ENCODE results near the gene PDE1C. TPM values are rescaled to one million over a fixed set of nuclear protein-coding genes. Genes with fewer than 3 reads are reported as not detected.

Gene PDE1C
- total and polyA plus RNA-seq, 2 experiments from 2014 or later, result 23.5 to 33.8 TPM

DNA sequence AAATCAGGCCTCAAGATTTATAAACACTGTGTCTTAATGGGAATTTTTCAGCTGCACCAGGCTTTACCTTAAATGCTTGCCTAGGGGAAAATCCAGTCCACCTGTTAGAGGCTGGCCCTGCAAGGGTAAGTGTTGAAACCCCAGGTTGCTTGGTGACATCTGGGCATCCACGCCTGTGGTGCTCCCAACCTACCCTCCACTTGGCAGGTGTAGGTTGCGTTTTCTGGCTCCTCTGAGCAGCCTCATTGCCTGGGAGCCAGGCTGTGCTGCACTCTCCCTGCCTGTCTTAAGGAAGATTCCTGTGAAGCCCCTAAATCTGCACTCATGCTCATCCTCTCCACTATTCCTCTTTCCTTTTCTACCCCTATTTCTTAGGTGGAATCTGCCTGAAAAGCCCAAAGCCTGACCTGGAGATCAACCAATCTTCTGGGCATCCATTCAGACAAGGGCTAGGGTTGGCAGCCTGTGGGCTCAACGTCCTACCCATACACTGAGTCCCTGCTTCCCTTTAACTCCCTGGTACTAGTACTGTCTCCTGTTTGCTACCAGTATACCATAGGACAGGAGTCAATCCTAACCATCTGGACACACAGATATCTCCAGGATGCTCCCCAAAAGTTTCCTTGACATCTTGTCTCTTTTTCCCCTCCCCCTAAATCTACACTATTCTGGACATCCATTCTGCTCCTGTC, 150.4 kb downstream of the PDE1C start:
- in situ Hi-C loops (cut with MboI), result no loop called here
- no peaks in the 10 kb centered on the region for H3K9me3 ChIP-seq (ENCODE audit: low read depth)
- 16 to 20% methylated on average over 3 of the region's 3 CpGs for WGBS, 2 experiments (ENCODE audit: low coverage in 1 of 2, low lambda C conversion rate in 2 of 2, missing lambda C conversion rate in 2 of 2)

DNA sequence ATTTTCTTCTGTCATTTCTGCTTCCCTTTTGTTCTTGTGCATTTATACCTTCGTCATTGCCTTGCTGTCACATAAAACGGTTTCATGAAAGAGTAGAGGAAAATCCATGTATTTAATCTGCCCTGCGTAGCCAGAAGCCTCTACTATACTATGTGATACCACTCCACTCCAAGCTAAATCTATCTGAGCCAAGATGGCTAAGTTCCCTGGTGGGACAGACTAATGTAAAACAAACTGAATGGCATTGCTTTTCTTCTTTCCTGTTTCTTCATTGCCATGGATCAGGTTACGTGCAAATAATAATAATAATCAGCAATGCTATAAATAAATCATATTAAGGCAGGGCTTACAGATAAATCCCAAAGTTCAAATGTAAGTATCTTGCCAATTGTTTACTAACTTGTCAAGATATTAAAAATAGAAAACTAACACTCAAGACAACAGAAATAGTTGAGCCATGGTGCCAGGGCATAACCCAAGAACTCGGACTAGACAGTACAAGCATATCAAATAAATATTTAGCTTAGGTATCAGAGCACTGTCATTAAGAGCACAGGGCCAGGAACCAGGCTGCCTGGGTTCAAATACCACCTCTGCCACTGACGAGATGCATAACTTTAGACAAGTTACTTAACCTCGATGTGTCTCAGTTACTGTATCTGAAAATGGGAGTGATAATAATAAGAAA, 151.4 kb downstream of the PDE1C start:
- in situ Hi-C loops (cut with MboI), result no loop called here
- Histone ChIP-seq H3K27ac (no peak overlapping the region), H3F3A (ENCODE audit: insufficient read depth) (no peaks in the 10 kb centered on the region), H3K27me3 (replicated peaks; ENCODE audit: insufficient read depth) (no peaks in the 10 kb centered on the region), H3K4me2 (ENCODE audit: unreplicated experiment) (no peak overlapping the region), H4K20me1 (ENCODE audit: insufficient read depth) (no peaks in the 10 kb centered on the region), H2AFZ (no peak overlapping the region), H3K9me3 (ENCODE audit: low read depth) (no peaks in the 10 kb centered on the region), H3K79me2 (ENCODE audit: insufficient read depth) (peaks cover 20% of the 10 kb centered on the region; the same call in 1 of the 2 replicates), H3K4me1 (ENCODE audit: insufficient read depth) (peaks cover 22% of the 10 kb centered on the region), H3K9ac (no peak overlapping the region), H3K4me3 (no peak overlapping the region), H3K36me3 (ENCODE audit: low read depth) (no peaks in the 10 kb centered on the region), H3K9me2 (ENCODE audit: insufficient read depth) (no peaks in the 10 kb centered on the region)
- WGBS, 2 experiments (ENCODE audit: low coverage in 1 of 2, low lambda C conversion rate in 2 of 2, missing lambda C conversion rate in 2 of 2), result 16 to 17% methylated on average over 7 of the region's 7 CpGs
- DNase-seq, result no peak
- no peak for TF ChIP-seq EZH2phosphoT487 (IDR thresholded peaks at IDR 0.05; ENCODE audit: insufficient read depth, low read depth)
- no peak for TF ChIP-seq EZH2 (IDR thresholded peaks at IDR 0.05; ENCODE audit: insufficient read depth, poor library complexity, severe bottlenecking)

More for the DNA sequence above, 150.4 kb downstream of the PDE1C start:
- Histone ChIP-seq H3K4me1 (ENCODE audit: insufficient read depth) (peaks cover 20% of the 10 kb centered on the region), H3K27ac (no peak overlapping the region), H3K9me2 (ENCODE audit: insufficient read depth) (no peaks in the 10 kb centered on the region), H4K20me1 (ENCODE audit: insufficient read depth) (no peaks in the 10 kb centered on the region), H3K27me3 (replicated peaks; ENCODE audit: insufficient read depth) (no peaks in the 10 kb centered on the region), H2AFZ (no peak overlapping the region), H3K79me2 (ENCODE audit: insufficient read depth) (peaks cover 17% of the 10 kb centered on the region), H3K4me2 (ENCODE audit: unreplicated experiment) (no peak overlapping the region), H3K36me3 (ENCODE audit: low read depth) (no peaks in the 10 kb centered on the region), H3K9ac (no peak overlapping the region), H3F3A (ENCODE audit: insufficient read depth) (no peaks in the 10 kb centered on the region), H3K4me3 (no peak overlapping the region)
- no peak for TF ChIP-seq EZH2 (IDR thresholded peaks at IDR 0.05; ENCODE audit: insufficient read depth, poor library complexity, severe bottlenecking)
- no peak for TF ChIP-seq EZH2phosphoT487 (IDR thresholded peaks at IDR 0.05; ENCODE audit: insufficient read depth, low read depth)
- no peak for DNase-seq

DNA sequence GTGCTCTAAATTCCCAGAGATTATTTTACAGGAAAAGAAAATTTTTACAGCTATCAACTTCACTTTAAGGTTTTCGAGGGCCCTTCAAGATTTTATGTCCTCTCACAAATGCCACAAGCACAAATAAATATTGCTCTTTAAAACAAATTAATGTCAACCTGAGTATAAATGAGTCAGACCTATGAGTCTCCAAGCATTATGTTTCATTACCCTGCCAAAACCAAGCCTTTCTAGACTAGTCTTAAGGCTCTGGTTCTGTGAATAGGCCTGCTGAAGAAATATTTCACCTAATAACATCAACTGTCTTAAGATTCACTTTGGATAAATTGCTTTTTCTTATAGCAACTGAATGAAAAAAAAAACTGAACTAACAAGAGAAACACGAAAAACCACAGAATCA, 153.0 kb downstream of the PDE1C start:
- WGBS, 2 experiments (ENCODE audit: low coverage in 1 of 2, low lambda C conversion rate in 2 of 2, missing lambda C conversion rate in 2 of 2), result 2 to 3% methylated on average over 2 of the region's 2 CpGs

DNA sequence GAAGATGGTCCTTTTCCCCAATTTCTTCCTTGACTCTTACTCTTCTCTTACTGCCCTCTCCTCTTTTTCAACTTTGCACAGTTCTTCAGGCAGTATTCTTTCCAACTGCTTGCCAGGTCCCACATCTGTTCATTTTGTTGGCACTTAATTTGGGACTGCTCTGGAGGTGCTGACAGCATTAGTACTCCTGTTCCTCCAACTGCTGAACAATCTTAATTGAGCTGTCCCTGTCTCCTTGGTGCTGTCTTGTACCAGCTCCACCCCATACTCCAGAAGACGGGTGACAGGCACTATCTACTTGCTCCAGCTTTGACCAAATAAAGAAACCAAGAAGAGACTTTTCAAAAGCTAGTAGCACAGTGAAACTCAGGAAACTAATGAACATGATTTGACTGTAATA, 160.0 kb downstream of the PDE1C start:
- in situ Hi-C loops (cut with MboI), result no loop called here
- 24 to 30% methylated on average over 1 of the region's 1 CpG for WGBS, 2 experiments (ENCODE audit: low coverage in 1 of 2, low lambda C conversion rate in 2 of 2, missing lambda C conversion rate in 2 of 2)
- no peak overlapping the region for H3K4me3 ChIP-seq
- DNase-seq, result no peak
- peaks cover 4% of the 10 kb centered on the region; the same call in 1 of the 2 replicates for H3F3A ChIP-seq (ENCODE audit: insufficient read depth)
- H3K4me1 ChIP-seq (ENCODE audit: insufficient read depth), result peaks cover 13% of the 10 kb centered on the region; the same call in 1 of the 2 replicates
- no peaks in the 10 kb centered on the region for H4K20me1 ChIP-seq (ENCODE audit: insufficient read depth)
- no peaks in the 10 kb centered on the region for H3K9me2 ChIP-seq (ENCODE audit: insufficient read depth)
- no peak overlapping the region for H3K27ac ChIP-seq
- no peak overlapping the region for H3K4me2 ChIP-seq (ENCODE audit: unreplicated experiment)
- H3K9me3 ChIP-seq (ENCODE audit: low read depth), result no peaks in the 10 kb centered on the region
- H3K9ac ChIP-seq, result no peak overlapping the region
- no peaks in the 10 kb centered on the region for H3K36me3 ChIP-seq (ENCODE audit: low read depth)
- no peak overlapping the region for H2AFZ ChIP-seq
- no peak for TF ChIP-seq EZH2phosphoT487 (IDR thresholded peaks at IDR 0.05; ENCODE audit: insufficient read depth, low read depth)
- H3K79me2 ChIP-seq (ENCODE audit: insufficient read depth), result peaks cover 21% of the 10 kb centered on the region; the same call in 1 of the 2 replicates
- no peaks in the 10 kb centered on the region for H3K27me3 ChIP-seq (replicated peaks; ENCODE audit: insufficient read depth)

More for the DNA sequence above, 153.0 kb downstream of the PDE1C start:
- no peak overlapping the region for H3K4me3 ChIP-seq
- peaks cover 30% of the 10 kb centered on the region for H3K4me1 ChIP-seq (ENCODE audit: insufficient read depth)
- DNase-seq, result peak; percentile 61
- no peaks in the 10 kb centered on the region for H3K9me2 ChIP-seq (ENCODE audit: insufficient read depth)
- H3F3A ChIP-seq (ENCODE audit: insufficient read depth), result peaks cover 4% of the 10 kb centered on the region; the same call in 1 of the 2 replicates
- no peaks in the 10 kb centered on the region for H3K9me3 ChIP-seq (ENCODE audit: low read depth)
- H3K36me3 ChIP-seq (ENCODE audit: low read depth), result no peaks in the 10 kb centered on the region
- TF ChIP-seq EZH2phosphoT487 (IDR thresholded peaks at IDR 0.05; ENCODE audit: insufficient read depth, low read depth), result no peak
- TF ChIP-seq EZH2 (IDR thresholded peaks at IDR 0.05; ENCODE audit: insufficient read depth, poor library complexity, severe bottlenecking), result no peak
- no peak overlapping the region for H2AFZ ChIP-seq
- no peak overlapping the region for H3K9ac ChIP-seq
- in situ Hi-C loops (cut with MboI), result no loop called here
- no peaks in the 10 kb centered on the region for H4K20me1 ChIP-seq (ENCODE audit: insufficient read depth)
- 0 out of 2 replicates have a peak, but pooled peaks cover 14% of the 10 kb centered on the region for H3K79me2 ChIP-seq (ENCODE audit: insufficient read depth)
- no peak overlapping the region for H3K27ac ChIP-seq
- H3K27me3 ChIP-seq (replicated peaks; ENCODE audit: insufficient read depth), result no peaks in the 10 kb centered on the region
- H3K4me2 ChIP-seq (ENCODE audit: unreplicated experiment), result no peak overlapping the region

Measured in GM23248 (cell line).